GM13976 (cell line): ENCODE data around the gene HINFP.

Source experiments
- DNase-seq: peaks from one replicate; pipeline ENCODE4 v3.0.0; 2012; ENCODE audit warnings: low spot score
- CTCF ChIP-seq: IDR thresholded peaks from 2 replicates; pipeline ENCODE4 v1.5.1; 2012; ENCODE audit warnings: borderline replicate concordance, mild to moderate bottlenecking; ENCODE audit not compliant: insufficient read depth; ENCODE audit errors: extremely low read depth, missing control alignments, control extremely low read depth
- in situ Hi-C: fragments of 300-500 bp; cut with MboI; formaldehyde crosslinking; loops from one replicate; pipeline ENCODE4 v1.12.0; 2022; ENCODE audit warnings: low sequenced_read_pairs, mixed read lengths, inconsistent platforms; ENCODE audit not compliant: unreplicated experiment

Gene HINFP

GRCh38 chr11:119147604-119148333 is 26.4 kb downstream of the HINFP start:
- in situ Hi-C loops: no loop called here
- DNase-seq: no peak
- TF ChIP-seq CTCF: no peak

- TF ChIP-seq CTCF: no peak
- in situ Hi-C loops: no loop called here
- DNase-seq: no peak
Measured at GRCh38 chr11:119148720-119149017, 27.3 kb downstream of the HINFP start.

- DNase-seq: peak; percentile 59
- no peak for TF ChIP-seq CTCF
- in situ Hi-C loops: no loop called here
Measured at GRCh38 chr11:119149018-119149785, 27.8 kb downstream of the HINFP start, which contains the start of gene ABCG4. Gene ABCG4 (plus strand): TSS chr11:119149052. CDS start chr11:119149966, 914 bp downstream.

- no peak for TF ChIP-seq CTCF
- DNase-seq: no peak
- in situ Hi-C loops: no loop called here
Measured at GRCh38 chr11:119149786-119150275, 28.5 kb downstream of the HINFP start.

- in situ Hi-C loops: no loop called here
- no peak for TF ChIP-seq CTCF
- DNase-seq: no peak
Measured at GRCh38 chr11:119152043-119152442, 30.7 kb downstream of the HINFP start.

- TF ChIP-seq CTCF: no peak
- in situ Hi-C loops: no loop called here
- no peak for DNase-seq
Measured at GRCh38 chr11:119152604-119153003, 31.2 kb downstream of the HINFP start.
